Measurements from ENCODE around the gene SUGT1. TPM values are rescaled to one million over a fixed set of nuclear protein-coding genes. Genes with fewer than 3 reads are reported as not detected.
"Not testable (repeated sequence)": the region's sequence is repeated elsewhere in the genome, so short reads cannot be mapped to it uniquely, and the experiment has no call there.

Gene SUGT1
- total RNA-seq, 1 donor from 2014 or later, result 49.8 TPM

- DNase-seq (ENCODE audit: low read depth), result no peak
- no peaks in the 10 kb centered on the region for H3K36me3 ChIP-seq (ENCODE audit: control insufficient read depth, insufficient read depth, low read length)
Measured at GRCh38 chr13:52665325-52665724, 12.7 kb downstream of the SUGT1 start.

GRCh38 chr13:52669677-52670076 lies 17.0 kb downstream of the SUGT1 start:
- Histone ChIP-seq H3K27me3 (ENCODE audit: control insufficient read depth, insufficient read depth, low read length) (no peaks in the 10 kb centered on the region), H3K4me3 (ENCODE audit: low read depth, low read length) (no peak overlapping the region), H3K36me3 (ENCODE audit: control insufficient read depth, insufficient read depth, low read length) (no peaks in the 10 kb centered on the region)
- DNase-seq (ENCODE audit: low read depth), result no peak
- no peak for TF ChIP-seq CTCF (IDR thresholded peaks at IDR 0.05; ENCODE audit: insufficient read depth, low read length, poor library complexity, severe bottlenecking)

More at GRCh38 chr13:52665325-52665724, 12.7 kb downstream of the SUGT1 start:
- Histone ChIP-seq H3K4me3 (ENCODE audit: low read depth, low read length) (no peak overlapping the region), H3K27me3 (ENCODE audit: control insufficient read depth, insufficient read depth, low read length) (no peaks in the 10 kb centered on the region)
- TF ChIP-seq CTCF (IDR thresholded peaks at IDR 0.05; ENCODE audit: insufficient read depth, low read length, poor library complexity, severe bottlenecking), result peak; percentile 43

GRCh38 chr13:52670726-52671125 lies 18.1 kb downstream of the SUGT1 start:
- Histone ChIP-seq H3K4me3 (ENCODE audit: low read depth, low read length) (no peak overlapping the region), H3K27me3 (ENCODE audit: control insufficient read depth, insufficient read depth, low read length) (no peaks in the 10 kb centered on the region), H3K36me3 (ENCODE audit: control insufficient read depth, insufficient read depth, low read length) (no peaks in the 10 kb centered on the region)
- no peak for TF ChIP-seq CTCF (IDR thresholded peaks at IDR 0.05; ENCODE audit: insufficient read depth, low read length, poor library complexity, severe bottlenecking)
- no peak for DNase-seq (ENCODE audit: low read depth)

GRCh38 chr13:52673465-52673864 lies 20.8 kb downstream of the SUGT1 start:
- H3K27me3 ChIP-seq (ENCODE audit: control insufficient read depth, insufficient read depth, low read length), result no peaks in the 10 kb centered on the region
- no peak for DNase-seq (ENCODE audit: low read depth)
- no peak for TF ChIP-seq CTCF (IDR thresholded peaks at IDR 0.05; ENCODE audit: insufficient read depth, low read length, poor library complexity, severe bottlenecking)
- no peak overlapping the region for H3K4me3 ChIP-seq (ENCODE audit: low read depth, low read length)
- H3K36me3 ChIP-seq (ENCODE audit: control insufficient read depth, insufficient read depth, low read length), result no peaks in the 10 kb centered on the region

- no peak for DNase-seq (ENCODE audit: low read depth)
- H3K36me3 ChIP-seq (ENCODE audit: control insufficient read depth, insufficient read depth, low read length), result no peaks in the 10 kb centered on the region
Measured at GRCh38 chr13:52677823-52678222, 25.2 kb downstream of the SUGT1 start.

GRCh38 chr13:52685806-52686205 lies 33.2 kb downstream of the SUGT1 start:
- H3K27me3 ChIP-seq (ENCODE audit: control insufficient read depth, insufficient read depth, low read length); DNase-seq (ENCODE audit: low read depth); H3K36me3 ChIP-seq (ENCODE audit: control insufficient read depth, insufficient read depth, low read length); H3K4me3 ChIP-seq (ENCODE audit: low read depth, low read length): not testable (repeated sequence)

More at GRCh38 chr13:52677823-52678222, 25.2 kb downstream of the SUGT1 start:
- Histone ChIP-seq H3K4me3 (ENCODE audit: low read depth, low read length) (no peak overlapping the region), H3K27me3 (ENCODE audit: control insufficient read depth, insufficient read depth, low read length) (no peaks in the 10 kb centered on the region)
- TF ChIP-seq CTCF (IDR thresholded peaks at IDR 0.05; ENCODE audit: insufficient read depth, low read length, poor library complexity, severe bottlenecking), result no peak
